Measurements from ENCODE around the gene MYO18A. TPM values are rescaled to one million over a fixed set of nuclear protein-coding genes. Genes with fewer than 3 reads are reported as not detected.

Gene MYO18A
- total and polyA plus RNA-seq, 10 of the 15 experiments (the other 5 are each of a cell fraction or from before 2014, with no cell fraction given), result 2.9 to 66.0 (median 24.5) TPM

- in situ Hi-C loops (cut with MboI), result no loop called here
- Histone ChIP-seq H3K79me2 (ENCODE audit: control insufficient read depth, insufficient read depth, low read length) (no peaks in the 10 kb centered on the region), H3K36me3 (ENCODE audit: control insufficient read depth in 2 of 2, insufficient read depth in 2 of 2, low read length in 1 of 2) (no peaks in the 10 kb centered on the region), H3K27me3 (replicated peaks in 1 of 2; ENCODE audit: control insufficient read depth in 2 of 2, insufficient read depth in 2 of 2, low read length in 1 of 2) (no peaks in the 10 kb centered on the region), H2AFZ (ENCODE audit: control insufficient read depth, low read depth, low read length) (no peak overlapping the region), H3K27ac (ENCODE audit: control insufficient read depth, insufficient read depth) (no peak overlapping the region), H3K9me3 (replicated peaks; ENCODE audit: control insufficient read depth, insufficient read depth, low read length) (no peaks in the 10 kb centered on the region), H4K20me1 (ENCODE audit: control insufficient read depth, insufficient read depth) (no peaks in the 10 kb centered on the region), H3K4me2 (ENCODE audit: control insufficient read depth, insufficient read depth) (no peak overlapping the region), H3K4me1 (ENCODE audit: control insufficient read depth, insufficient read depth, low read length) (no peaks in the 10 kb centered on the region), H3K9ac (ENCODE audit: control insufficient read depth, insufficient read depth, low read length) (no peak overlapping the region), H3K4me3 (no peak overlapping the region)
- DNase-seq (ENCODE audit: low read depth, low spot score), result no peak
- FAIRE-seq, result no peak
- TF ChIP-seq TARDBP (IDR thresholded peaks at IDR 0.05; ENCODE audit: borderline replicate concordance) (no peak), ZNF217 (IDR thresholded peaks at IDR 0.05) (no peak), SMAD5 (IDR thresholded peaks at IDR 0.05; ENCODE audit: low read depth) (no peak), POLR2A (IDR thresholded peaks at IDR 0.05; ENCODE audit: low read depth, low read length) (no peak), POLR2AphosphoS2 (IDR thresholded peaks at IDR 0.05; ENCODE audit: low read depth, low read length) (no peak), IKZF1 (conservative IDR thresholded peaks at IDR 0.05) (no peak), RCOR1 (conservative IDR thresholded peaks at IDR 0.05; ENCODE audit: low read depth, low read length) (no peak)
- WGBS (ENCODE audit: insufficient coverage, insufficient replicate concordance, low lambda C conversion rate, missing lambda C conversion rate), result 68% methylated on average over 10 of the region's 10 CpGs
- BruUV-seq (replicated peaks), result no TSS peak
- intact Hi-C loops (cut with micrococcal nuclease; ENCODE audit: unreplicated experiment), result no loop called here
- ChIA-PET SMC1A (ENCODE audit: uncharacterized antibody, unreplicated experiment) (no interaction called here), RAD21 (ENCODE audit: unreplicated experiment) (no interaction called here), POLR2A (no interaction called here), CTCF (no interaction called here)
- no peak for ATAC-seq
These were observed 111.4 kb downstream of the MYO18A start for GRCh38 chr17:29068818-29069217.

- no TSS peak for BruUV-seq (replicated peaks)
- 58% methylated on average over 6 of the region's 7 CpGs for WGBS (ENCODE audit: insufficient coverage, insufficient replicate concordance, low lambda C conversion rate, missing lambda C conversion rate)
- in situ Hi-C loops (cut with MboI) (no loop called here), intact Hi-C loops (cut with micrococcal nuclease; ENCODE audit: unreplicated experiment) (no loop called here)
- H3K4me3 ChIP-seq, result no peak overlapping the region
- H4K20me1 ChIP-seq (ENCODE audit: control insufficient read depth, insufficient read depth), result no peaks in the 10 kb centered on the region
- no peak overlapping the region for H2AFZ ChIP-seq (ENCODE audit: control insufficient read depth, low read depth, low read length)
- TF ChIP-seq GATAD2B (conservative IDR thresholded peaks at IDR 0.05; ENCODE audit: low read depth), result no peak
- no peak for TF ChIP-seq ATF3 (IDR thresholded peaks at IDR 0.05; ENCODE audit: borderline replicate concordance, extremely low read depth, low read depth, low read length)
- TF ChIP-seq MAX (IDR thresholded peaks at IDR 0.05; ENCODE audit: low read depth, low read length), result no peak
- TF ChIP-seq JUNB (IDR thresholded peaks at IDR 0.05), result no peak
- no peak for TF ChIP-seq TCF7 (IDR thresholded peaks at IDR 0.05; ENCODE audit: borderline replicate concordance)
- TF ChIP-seq MEF2B (IDR thresholded peaks at IDR 0.05; ENCODE audit: partially characterized antibody, poor library complexity, severe bottlenecking), result no peak
- TF ChIP-seq EP300 (IDR thresholded peaks at IDR 0.05; ENCODE audit: borderline replicate concordance in 1 of 2, control insufficient read depth in 1 of 2, low read depth in 2 of 2, low read length in 2 of 2), result no peak
- no peak for TF ChIP-seq KAT2A (conservative IDR thresholded peaks at IDR 0.05; ENCODE audit: control insufficient read depth, low read depth, low read length)
- no peak for TF ChIP-seq ZNF24 (IDR thresholded peaks at IDR 0.05)
- TF ChIP-seq NFIC (IDR thresholded peaks at IDR 0.05; ENCODE audit: low read depth, low read length), result no peak
- no peak for TF ChIP-seq MEF2A (IDR thresholded peaks at IDR 0.05; ENCODE audit: insufficient read depth, low read depth, low read length)
- TF ChIP-seq ZNF274 (IDR thresholded peaks at IDR 0.05; ENCODE audit: insufficient read depth, insufficient read length), result no peak
- no peak for TF ChIP-seq BCL11A (IDR thresholded peaks at IDR 0.05; ENCODE audit: low read depth, low read length)
- TF ChIP-seq FOXK2 (IDR thresholded peaks at IDR 0.05), result no peak
- no peaks in the 10 kb centered on the region for H3K36me3 ChIP-seq (ENCODE audit: control insufficient read depth in 2 of 2, insufficient read depth in 2 of 2, low read length in 1 of 2)
- no peak overlapping the region for H3K4me2 ChIP-seq (ENCODE audit: control insufficient read depth, insufficient read depth)
- H3K9ac ChIP-seq (ENCODE audit: control insufficient read depth, insufficient read depth, low read length), result no peak overlapping the region
- DNase-seq (ENCODE audit: low read depth, low spot score) (no peak), FAIRE-seq (no peak), ATAC-seq (no peak)
- CTCF ChIA-PET, result interaction anchor here (1.0 kb wide), 1 partner anchor 101 kb away, joined by 3 read pairs; no protein-coding TSS in a partner anchor
- RAD21 ChIA-PET (ENCODE audit: unreplicated experiment), result no interaction called here
- SMC1A ChIA-PET (ENCODE audit: uncharacterized antibody, unreplicated experiment), result interaction anchor here (1.4 kb wide), 1 partner anchor 104 kb away, joined by 4 read pairs; no protein-coding TSS in a partner anchor
- H3K27ac ChIP-seq (ENCODE audit: control insufficient read depth, insufficient read depth), result no peak overlapping the region
- H3K9me3 ChIP-seq (replicated peaks; ENCODE audit: control insufficient read depth, insufficient read depth, low read length), result no peaks in the 10 kb centered on the region
- POLR2A ChIA-PET, result no interaction called here
- H3K79me2 ChIP-seq (ENCODE audit: control insufficient read depth, insufficient read depth, low read length), result no peaks in the 10 kb centered on the region
- H3K27me3 ChIP-seq (replicated peaks in 1 of 2; ENCODE audit: control insufficient read depth in 2 of 2, insufficient read depth in 2 of 2, low read length in 1 of 2), result no peaks in the 10 kb centered on the region
- H3K4me1 ChIP-seq (ENCODE audit: control insufficient read depth, insufficient read depth, low read length), result no peaks in the 10 kb centered on the region
These were observed 113.6 kb downstream of the MYO18A start for GRCh38 chr17:29066606-29067005.

Data from GM12878 (cell line).